Non-pigmented ciliary epithelial cell (primary cell): ENCODE results near the gene STIM1.

Source experiments
- DNase-seq: peaks from one replicate; pipeline ENCODE4 v3.0.0-alpha.2; 2010; ENCODE audit warnings: low read depth

Gene STIM1

GRCh38 chr11:4071325-4071724 lies 215.9 kb downstream of the STIM1 start:
- no peak for DNase-seq

- DNase-seq = no peak
Measured at GRCh38 chr11:4071914-4072313, 216.4 kb downstream of the STIM1 start.

GRCh38 chr11:4072668-4073285 lies 217.3 kb downstream of the STIM1 start:
- peak; percentile 43 for DNase-seq

- no peak for DNase-seq
Measured at GRCh38 chr11:4074266-4074665, 218.8 kb downstream of the STIM1 start.

- no peak for DNase-seq
Measured at GRCh38 chr11:4076774-4077173, 221.3 kb downstream of the STIM1 start.

- no peak for DNase-seq
Measured at GRCh38 chr11:4083198-4083597, 227.7 kb downstream of the STIM1 start.

- DNase-seq = no peak
Measured at GRCh38 chr11:4084406-4085125, 229.1 kb downstream of the STIM1 start.

GRCh38 chr11:4085575-4085974 lies 230.1 kb downstream of the STIM1 start:
- no peak for DNase-seq

- DNase-seq = no peak
Measured at GRCh38 chr11:4086575-4087353, 231.3 kb downstream of the STIM1 start.

GRCh38 chr11:4087551-4087950 lies 232.1 kb downstream of the STIM1 start:
- DNase-seq = no peak

GRCh38 chr11:4090258-4090657 lies 234.8 kb downstream of the STIM1 start:
- no peak for DNase-seq

GRCh38 chr11:4092026-4092425 lies 236.6 kb downstream of the STIM1 start:
- no peak for DNase-seq

GRCh38 chr11:4093519-4094347 lies 238.3 kb downstream of the STIM1 start:
- DNase-seq = no peak

GRCh38 chr11:4094348-4095291 lies 239.2 kb downstream of the STIM1 start, which contains the start of gene RRM1:
Gene RRM1, plus strand, starts transcription at chr11:4094799. Its CDS starts 214 bp downstream, at chr11:4095013.
- peak; percentile 84 for DNase-seq

GRCh38 chr11:4095509-4096230 lies 240.2 kb downstream of the STIM1 start:
- peak; percentile 55 for DNase-seq

GRCh38 chr11:4098026-4098621 lies 242.7 kb downstream of the STIM1 start:
- no peak for DNase-seq

- DNase-seq = no peak
Measured at GRCh38 chr11:4102711-4103110, 247.2 kb downstream of the STIM1 start.

GRCh38 chr11:4103269-4103668 lies 247.8 kb downstream of the STIM1 start:
- no peak for DNase-seq

- no peak for DNase-seq
Measured at GRCh38 chr11:4105916-4106315, 250.5 kb downstream of the STIM1 start.

GRCh38 chr11:4111834-4112233 lies 256.4 kb downstream of the STIM1 start:
- no peak for DNase-seq
